H1 (cell line): Measurements from ENCODE around the gene MACROD2. TPM values are rescaled to one million over a fixed set of nuclear protein-coding genes. Genes with fewer than 3 reads are reported as not detected.

Experiments
- CTCF ChIA-PET: fragments of 300-600 bp; sonication (Branson Sonifier 250); formaldehyde crosslinking; loops from one replicate; lab custom pipeline; 2021; ENCODE audit not compliant: partially characterized antibody; lab: Charles Lee
- POLR2A ChIA-PET: fragments of 300-600 bp; sonication (Branson Sonifier 250); formaldehyde crosslinking; loops from one replicate; lab custom pipeline; 2021; ENCODE audit warnings: inconsistent platforms; ENCODE audit not compliant: partially characterized antibody; lab: Charles Lee
- DNase-seq, 2 experiments: peaks; one replicate each; pipeline versions ENCODE4 v3.0.0 to v3.0.0-alpha.2; 2010 to 2022; ENCODE audit warnings: low spot score in 2 of 2, low read depth in 1 of 2, mixed read lengths in 1 of 2
- FAIRE-seq: peaks from 2 replicates; lab custom pipeline; 2011; peaks lifted over from hg19 to GRCh38; lab: Jason Lieb, UNC
- H2AFZ ChIP-seq: 2 replicates; pipeline ENCODE4 v1.8.1; 2012; ENCODE audit warnings: low read length, inconsistent platforms
- H2AK5ac ChIP-seq: 2 replicates; pipeline ENCODE4 v1.6.1; 2013; ENCODE audit warnings: low read depth, low read length
- H2BK120ac ChIP-seq: replicated peaks from 2 replicates; pipeline ENCODE3; 2013; ENCODE audit warnings: low read depth, low read length, inconsistent platforms
- H2BK12ac ChIP-seq: 2 replicates; pipeline ENCODE4 v1.6.1; 2013; ENCODE audit warnings: low read depth, low read length
- H2BK15ac ChIP-seq: 2 replicates; pipeline ENCODE4 v1.6.1; 2013; ENCODE audit warnings: low read length
- H2BK20ac ChIP-seq: 2 replicates; pipeline ENCODE4 v1.6.1; 2013; ENCODE audit warnings: low read length
- H2BK5ac ChIP-seq: 2 replicates; pipeline ENCODE4 v1.6.1; 2013; ENCODE audit warnings: low read depth, low read length
- H3K14ac ChIP-seq: 2 replicates; pipeline ENCODE4 v1.6.1; 2013; ENCODE audit warnings: inconsistent platforms; ENCODE audit not compliant: insufficient read length
- H3K18ac ChIP-seq: 2 replicates; pipeline ENCODE4 v1.6.1; 2013; ENCODE audit warnings: low read length; ENCODE audit errors: extremely low read depth
- H3K23ac ChIP-seq: 2 replicates; pipeline ENCODE4 v1.6.1; 2013; ENCODE audit warnings: inconsistent platforms; ENCODE audit not compliant: insufficient read length
- H3K23me2 ChIP-seq: 2 replicates; pipeline ENCODE4 v1.6.1; 2013; ENCODE audit warnings: low read depth, low read length
- H3K27ac ChIP-seq: 2 replicates; pipeline ENCODE4 v1.6.1; 2011; ENCODE audit warnings: low read depth, low read length, inconsistent platforms
- H3K27me3 ChIP-seq, 4 experiments: replicated peaks in 1 of 4; 1 replicate in 1 of 4; 2 replicates in 3 of 4; pipeline versions ENCODE4 v1.6.1 to v1.8.1; 2011 to 2013; ENCODE audit warnings: low read length in 3 of 4, mild to moderate bottlenecking in 3 of 4, inconsistent platforms in 2 of 4, mixed read lengths in 2 of 4, moderate library complexity in 1 of 4; ENCODE audit not compliant: control insufficient read depth in 3 of 4, insufficient read depth in 3 of 4; ENCODE audit errors: extremely low read depth in 1 of 4
- H3K36me3 ChIP-seq, 4 experiments: 2 replicates each; pipeline versions ENCODE4 v1.6.1 to v1.8.1; 2011 to 2013; ENCODE audit warnings: mild to moderate bottlenecking in 4 of 4, low read length in 3 of 4, moderate library complexity in 2 of 4, control low read depth in 1 of 4, inconsistent platforms in 1 of 4; ENCODE audit not compliant: insufficient read depth in 4 of 4, control insufficient read depth in 2 of 4
- H3K4ac ChIP-seq: replicated peaks from 2 replicates; pipeline ENCODE3; 2013; ENCODE audit warnings: low read length, low read depth, mixed read lengths, inconsistent platforms; ENCODE audit not compliant: insufficient read length
- H3K4me1 ChIP-seq, 4 experiments: replicated peaks in 1 of 4; 1 replicate in 1 of 4; 2 replicates in 3 of 4; pipeline versions ENCODE4 v1.6.1 to v1.8.1; 2011 to 2013; ENCODE audit warnings: low read length in 3 of 4, inconsistent platforms in 2 of 4, mixed read lengths in 1 of 4; ENCODE audit not compliant: insufficient read depth in 4 of 4, control insufficient read depth in 3 of 4
- H3K4me2 ChIP-seq, 2 experiments: 2 replicates each; pipeline versions ENCODE4 v1.6.1 to v1.8.1; 2011 to 2013; ENCODE audit warnings: low read depth in 2 of 2, low read length in 2 of 2, control low read depth in 1 of 2, inconsistent platforms in 1 of 2, mild to moderate bottlenecking in 1 of 2; ENCODE audit not compliant: insufficient read depth in 1 of 2
- H3K4me3 ChIP-seq, 4 experiments: fragments of 200-600, 300-600 bp in 1 of 4; sonication (generic), shearing (Covaris generic), sonication (Bioruptor Twin) in 1 of 4; 2 replicates each; pipeline versions ENCODE4 v1.5.1 to v1.8.1; 2011 to 2016; ENCODE audit warnings: low read length in 4 of 4, low read depth in 3 of 4, control low read depth in 2 of 4, inconsistent platforms in 2 of 4, mild to moderate bottlenecking in 2 of 4, mixed read lengths in 1 of 4, moderate library complexity in 1 of 4; ENCODE audit not compliant: insufficient read depth in 2 of 4; ENCODE audit errors: extremely low read depth in 1 of 4
- H3K56ac ChIP-seq: replicated peaks from 2 replicates; pipeline ENCODE3; 2013; ENCODE audit warnings: low read depth, mild to moderate bottlenecking, mixed read lengths, low read length, inconsistent platforms; ENCODE audit not compliant: insufficient read length
- H3K79me1 ChIP-seq: 2 replicates; pipeline ENCODE4 v1.6.1; 2013; ENCODE audit warnings: low read depth, low read length, control low read depth
- H3K79me2 ChIP-seq, 2 experiments: 2 replicates each; pipeline versions ENCODE4 v1.6.1 to v1.8.1; 2012 to 2013; ENCODE audit warnings: low read length in 2 of 2, mild to moderate bottlenecking in 2 of 2, inconsistent platforms in 1 of 2; ENCODE audit not compliant: insufficient read depth in 2 of 2, control insufficient read depth in 1 of 2
- H3K9ac ChIP-seq, 4 experiments: replicated peaks in 1 of 4; 1 replicate in 1 of 4; 2 replicates in 3 of 4; pipeline versions ENCODE4 v1.6.1 to v1.8.1; 2011 to 2013; ENCODE audit warnings: low read depth in 3 of 4, low read length in 3 of 4, control low read depth in 2 of 4, mild to moderate bottlenecking in 2 of 4, moderate library complexity in 2 of 4, inconsistent platforms in 1 of 4; ENCODE audit errors: extremely low read depth in 1 of 4
- H3K9me3 ChIP-seq, 2 experiments: 2 replicates each; pipeline versions ENCODE4 v1.6.1 to v1.8.1; 2012 to 2013; ENCODE audit warnings: mild to moderate bottlenecking in 2 of 2, moderate library complexity in 2 of 2, control low read depth in 1 of 2, inconsistent platforms in 1 of 2, low read depth in 1 of 2, low read length in 1 of 2, mixed read lengths in 1 of 2; ENCODE audit not compliant: insufficient read depth in 2 of 2
- H4K20me1 ChIP-seq, 2 experiments: replicated peaks in 1 of 2; 2 replicates each; pipeline versions ENCODE3 to v1.8.1; 2011 to 2013; ENCODE audit warnings: inconsistent platforms in 2 of 2, low read length in 2 of 2, mild to moderate bottlenecking in 1 of 2; ENCODE audit not compliant: insufficient read depth in 2 of 2, control insufficient read depth in 1 of 2
- H4K5ac ChIP-seq: 2 replicates; pipeline ENCODE4 v1.6.1; 2013; ENCODE audit warnings: low read length, low read depth, mixed read lengths, inconsistent platforms; ENCODE audit not compliant: insufficient read length
- H4K8ac ChIP-seq: 2 replicates; pipeline ENCODE4 v1.8.0; 2013; ENCODE audit warnings: mild to moderate bottlenecking, moderate library complexity, low read length, inconsistent platforms; ENCODE audit not compliant: insufficient read depth; ENCODE audit errors: extremely low read depth
- H4K91ac ChIP-seq: replicated peaks from 2 replicates; pipeline ENCODE3; 2013; ENCODE audit warnings: low read length, mixed read lengths, inconsistent platforms; ENCODE audit not compliant: insufficient read length
- CTBP2 ChIP-seq: IDR thresholded peaks from 2 replicates; pipeline ENCODE4 v1.7.0; 2011; ENCODE audit warnings: borderline replicate concordance, mild to moderate bottlenecking, moderate library complexity, mixed read lengths, low read length; ENCODE audit not compliant: insufficient read depth, insufficient read length
- EP300 ChIP-seq, 2 experiments: IDR thresholded peaks; 1 replicate in 1 of 2; 2 replicates in 1 of 2; pipeline ENCODE4 v1.6.1; 2011 to 2012; ENCODE audit warnings: low read depth in 2 of 2, low read length in 2 of 2, mild to moderate bottlenecking in 2 of 2, borderline replicate concordance in 1 of 2, inconsistent platforms in 1 of 2, moderate library complexity in 1 of 2
- EZH2 ChIP-seq: fragments of 200-600 bp; sonication (generic); IDR thresholded peaks from 2 replicates; pipeline ENCODE4 v1.7.1; 2012; ENCODE audit warnings: low read depth, mild to moderate bottlenecking, moderate library complexity, low read length, inconsistent platforms; ENCODE audit not compliant: severe bottlenecking
- MAFK ChIP-seq: IDR thresholded peaks from 2 replicates; pipeline ENCODE4 v1.6.1; 2012; ENCODE audit warnings: low read depth, mild to moderate bottlenecking, improper control_type of control experiment, low read length
- POLR2A ChIP-seq, 2 experiments: IDR thresholded peaks; 1 replicate in 1 of 2; 2 replicates in 1 of 2; pipeline ENCODE4 v1.6.1; 2011; ENCODE audit warnings: low read depth in 2 of 2, low read length in 2 of 2, mild to moderate bottlenecking in 2 of 2; ENCODE audit errors: control extremely low read depth in 1 of 2
- SAP30 ChIP-seq: fragments of 300-600 bp; sonication (generic); IDR thresholded peaks from 2 replicates; pipeline ENCODE4 v1.7.1; 2012; ENCODE audit warnings: low read length, moderate library complexity, mild to moderate bottlenecking, inconsistent platforms; ENCODE audit not compliant: insufficient read depth, insufficient replicate concordance
- SIX5 ChIP-seq: IDR thresholded peaks from 2 replicates; pipeline ENCODE4 v1.6.1; 2011; ENCODE audit warnings: mild to moderate bottlenecking, low read depth, low read length
- SP4 ChIP-seq: IDR thresholded peaks from 2 replicates; pipeline ENCODE4 v1.6.1; 2012; ENCODE audit warnings: low read length, inconsistent platforms
- WGBS, 2 experiments: shearing (Covaris generic) in 1 of 2; methylation state at CpG; one replicate each; pipeline versions ENCODE4 v1.1.6 to v1.1.7; 2013 to 2015; ENCODE audit warnings: low lambda C conversion rate in 2 of 2, mixed read lengths in 2 of 2, inconsistent platforms in 1 of 2, low coverage in 1 of 2, missing lambda C conversion rate in 1 of 2; ENCODE audit not compliant: insufficient replicate concordance in 2 of 2, insufficient coverage in 1 of 2, insufficient read length in 1 of 2; ENCODE audit errors: extremely low coverage in 1 of 2, missing lambda C conversion rate in 1 of 2; 5-methylcytosine and 5-hydroxymethylcytosine counted together
- polyA plus RNA-seq, 7 experiments: library from polyadenylated mRNA; depleted of rRNA in 3 of 7; stranded (reverse) in 5 of 7; unstranded in 2 of 7; fragments of >200 nt in 5 of 7; fragments of 200-250 nt in 2 of 7; gene quantifications; 1 replicate in 5 of 7; 2 replicates in 1 of 7; 4 replicates in 1 of 7; pipeline versions ENCODE4 v1.2.1 to v1.2.3, GENCODE V29; 2011 to 2013; ENCODE audit warnings: missing spikeins in 2 of 7, mixed read lengths in 2 of 7
- total RNA-seq: library from RNA; stranded (reverse); fragmentation: NEBNext Ultra II Directional; extraction: Animal tissue kit (Norgen Biotek cat#: 25700); gene quantifications from 2 replicates; pipeline ENCODE4 v1.2.1, GENCODE V29; 2021

Gene MACROD2
- total and polyA plus RNA-seq, 2 of the 8 experiments (the other 6 are each of a cell fraction or from before 2014, with no cell fraction given) = 0.70 to 3.9 TPM

DNA sequence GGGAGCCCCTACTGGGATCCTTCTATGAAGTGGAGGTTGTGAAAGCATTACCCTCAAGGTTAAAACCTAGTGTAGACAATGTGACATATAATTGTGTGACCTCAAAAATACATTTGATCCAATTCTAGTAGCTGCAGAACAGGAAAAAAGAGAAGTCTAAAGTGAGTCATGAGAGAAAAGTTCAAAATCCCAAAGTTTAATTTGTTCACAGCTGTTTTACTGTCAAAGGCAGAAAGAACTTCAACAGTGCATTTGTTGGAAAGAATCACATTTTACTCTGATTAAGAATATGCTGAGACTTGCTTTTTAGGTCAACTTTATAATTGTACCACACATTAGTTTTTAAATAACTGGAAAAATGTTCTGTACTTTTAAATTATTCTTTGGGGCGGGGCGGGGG is 1369.5 kb downstream of the MACROD2 start:
- H3K4me2 ChIP-seq = no peak overlapping the region
- ChIA-PET CTCF (interaction anchor here (0.6 to 1.2 kb wide), 2 partner anchors 12 to 13 kb away, joined by 3 to 6 read pairs; no protein-coding TSS in a partner anchor), POLR2A (no interaction called here)
- H3K79me2 ChIP-seq = no peaks in the 10 kb centered on the region
- no peak overlapping the region for H4K8ac ChIP-seq
- no peak overlapping the region for H3K18ac ChIP-seq
- H3K4me1 ChIP-seq = peaks cover 0 to 3% (median 0%) of the 10 kb centered on the region in 4 experiments; a peak in 2 of 7 replicates
- no peak overlapping the region for H3K4ac ChIP-seq
- H2AFZ ChIP-seq = no peak overlapping the region
- H3K79me1 ChIP-seq = no peaks in the 10 kb centered on the region
- no peak overlapping the region for H3K14ac ChIP-seq
- H3K27ac ChIP-seq = no peak overlapping the region
- no peaks in the 10 kb centered on the region for H3K36me3 ChIP-seq
- no peak for FAIRE-seq
- H3K23ac ChIP-seq = no peak overlapping the region
- no peak overlapping the region for H2BK5ac ChIP-seq
- H4K91ac ChIP-seq = no peak overlapping the region
- H2BK15ac ChIP-seq = no peak overlapping the region
- H2BK12ac ChIP-seq = no peak overlapping the region
- no peak overlapping the region for H2BK20ac ChIP-seq
- DNase-seq = no peak
- no peak overlapping the region for H2BK120ac ChIP-seq
- H3K4me3 ChIP-seq = no peak overlapping the region
- TF ChIP-seq EP300 (IDR thresholded peaks at IDR 0.05; ENCODE audit: borderline replicate concordance in 1 of 2, low read depth in 2 of 2, low read length in 2 of 2) (no peak), MAFK (no peak), EZH2 (no peak), SP4 (no peak), SIX5 (no peak), SAP30 (no peak), CTBP2 (no peak), POLR2A (IDR thresholded peaks at IDR 0.05; ENCODE audit: control extremely low read depth in 1 of 2, low read depth in 2 of 2, low read length in 2 of 2) (no peak)
- TF ChIP-seq, all 59 proteins: peak for 0
- Histone ChIP-seq H2AK5ac (no peak overlapping the region), H3K9me3 (no peaks in the 10 kb centered on the region), H3K23me2 (no peaks in the 10 kb centered on the region), H3K27me3 (no peaks in the 10 kb centered on the region), H4K5ac (no peak overlapping the region), H3K56ac (no peak overlapping the region), H4K20me1 (no peaks in the 10 kb centered on the region), H3K9ac (no peak overlapping the region)
- WGBS, 2 experiments = 96 to 100% methylated on average over 1 to 2 of the region's 2 CpGs
